ENCODE measurements around the gene SPPL2A. TPM values are rescaled to one million over a fixed set of nuclear protein-coding genes. Genes with fewer than 3 reads are reported as not detected.

SPPL2A gene
- total and polyA plus RNA-seq, 2 of the 13 experiments (the other 11 are each of a cell fraction or from before 2014, with no cell fraction given), result 80.5 to 105 TPM

DNA sequence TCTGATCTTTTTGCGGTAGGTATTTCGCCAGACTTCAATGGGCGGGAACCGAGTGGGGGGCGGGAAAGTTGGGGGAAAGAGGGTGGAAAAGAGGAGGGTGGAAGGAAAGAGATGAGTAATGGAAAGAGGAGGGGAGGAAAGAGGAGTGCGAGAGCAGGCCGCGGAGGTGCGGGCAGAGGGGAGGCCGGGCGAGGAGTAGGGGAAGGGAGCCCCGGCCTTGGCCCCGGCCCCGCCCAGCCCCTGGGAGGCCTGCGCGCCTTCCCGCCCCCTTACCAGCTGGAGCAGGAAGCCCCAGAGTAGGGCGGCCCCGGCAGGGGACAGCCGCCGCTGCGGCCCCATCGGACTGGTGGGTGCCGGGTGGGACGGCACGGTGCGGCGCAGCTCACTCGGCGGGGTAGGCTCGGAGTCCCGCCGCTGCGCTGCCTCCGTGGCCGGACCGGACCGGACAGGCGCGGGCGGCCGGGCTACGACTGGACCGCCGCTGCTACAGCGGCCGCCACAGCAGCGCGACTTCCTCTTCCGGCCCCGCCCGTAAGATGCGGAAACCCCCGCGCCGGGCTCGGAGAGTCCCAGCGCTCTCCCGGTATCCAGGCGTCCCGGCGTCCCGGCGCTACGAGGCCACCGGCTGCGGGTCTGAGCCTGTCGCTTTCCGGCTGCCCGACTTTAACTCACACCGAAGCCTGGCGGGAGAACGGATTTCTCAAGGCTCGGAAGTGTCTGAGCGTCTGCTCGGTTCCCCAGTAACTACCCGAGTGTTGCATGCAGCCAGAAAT, at the start of gene SPPL2A (continued):
- TF ChIP-seq, protein P1, sequence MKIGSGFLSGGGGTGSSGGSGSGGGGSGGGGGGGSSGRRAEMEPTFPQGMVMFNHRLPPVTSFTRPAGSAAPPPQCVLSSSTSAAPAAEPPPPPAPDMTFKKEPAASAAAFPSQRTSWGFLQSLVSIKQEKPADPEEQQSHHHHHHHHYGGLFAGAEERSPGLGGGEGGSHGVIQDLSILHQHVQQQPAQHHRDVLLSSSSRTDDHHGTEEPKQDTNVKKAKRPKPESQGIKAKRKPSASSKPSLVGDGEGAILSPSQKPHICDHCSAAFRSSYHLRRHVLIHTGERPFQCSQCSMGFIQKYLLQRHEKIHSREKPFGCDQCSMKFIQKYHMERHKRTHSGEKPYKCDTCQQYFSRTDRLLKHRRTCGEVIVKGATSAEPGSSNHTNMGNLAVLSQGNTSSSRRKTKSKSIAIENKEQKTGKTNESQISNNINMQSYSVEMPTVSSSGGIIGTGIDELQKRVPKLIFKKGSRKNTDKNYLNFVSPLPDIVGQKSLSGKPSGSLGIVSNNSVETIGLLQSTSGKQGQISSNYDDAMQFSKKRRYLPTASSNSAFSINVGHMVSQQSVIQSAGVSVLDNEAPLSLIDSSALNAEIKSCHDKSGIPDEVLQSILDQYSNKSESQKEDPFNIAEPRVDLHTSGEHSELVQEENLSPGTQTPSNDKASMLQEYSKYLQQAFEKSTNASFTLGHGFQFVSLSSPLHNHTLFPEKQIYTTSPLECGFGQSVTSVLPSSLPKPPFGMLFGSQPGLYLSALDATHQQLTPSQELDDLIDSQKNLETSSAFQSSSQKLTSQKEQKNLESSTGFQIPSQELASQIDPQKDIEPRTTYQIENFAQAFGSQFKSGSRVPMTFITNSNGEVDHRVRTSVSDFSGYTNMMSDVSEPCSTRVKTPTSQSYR (CRISPR knock-in tag; IDR thresholded peaks at IDR 0.05; ENCODE audit: borderline replicate concordance), result peak; percentile 47; the same call in 1 of the 2 replicates
- TF ChIP-seq ARID5B (CRISPR knock-in tag; IDR thresholded peaks at IDR 0.05) (peak; percentile 51), KIAA2018 (CRISPR knock-in tag; IDR thresholded peaks at IDR 0.05; ENCODE audit: borderline replicate concordance) (no peak), SMYD3 (CRISPR knock-in tag; IDR thresholded peaks at IDR 0.05) (0 out of 2 replicates have a peak, but pooled peaks have one; percentile 63), TFAP4 (IDR thresholded peaks at IDR 0.05; ENCODE audit: borderline replicate concordance, low read depth) (peak; percentile 90)

All from HepG2 (cell line).